Gastroesophageal sphincter (tissue), 3 donors: Measurements from ENCODE around the gene NTF4.

ENCODE experiments used
- CTCF ChIP-seq, 4 experiments: fragments of 200-600 bp in 2 of 4; fragments of 450-650 bp in 2 of 4; sonication (generic) in 1 of 4; IDR thresholded peaks; one replicate each; pipeline ENCODE4 v1.5.1; 2017 to 2019; ENCODE audit warnings: antibody characterized with exemption in 4 of 4, mild to moderate bottlenecking in 2 of 4, moderate library complexity in 2 of 4
- EP300 ChIP-seq: sonication (generic); formaldehyde crosslinking; IDR thresholded peaks from one replicate; pipeline ENCODE4 v1.6.1; 2017; ENCODE audit warnings: antibody characterized with exemption, mild to moderate bottlenecking
- POLR2A ChIP-seq, 2 donors: fragments of 450-650 bp; IDR thresholded peaks; one replicate each; pipeline ENCODE4 v1.6.1; 2017; ENCODE audit warnings: antibody characterized with exemption in 2 of 2, mild to moderate bottlenecking in 2 of 2, moderate library complexity in 1 of 2
- POLR2AphosphoS5 ChIP-seq: sonication (generic); formaldehyde crosslinking; IDR thresholded peaks from one replicate; pipeline ENCODE4 v1.6.1; 2017; ENCODE audit warnings: antibody characterized with exemption

- no peak for TF ChIP-seq CTCF (IDR thresholded peaks at IDR 0.05)
- TF ChIP-seq EP300, result no peak
- TF ChIP-seq POLR2AphosphoS5, result no peak
- no peak for TF ChIP-seq POLR2A (IDR thresholded peaks at IDR 0.05)
Observed at GRCh38 chr19:49020342-49020741, 44.3 kb downstream of the NTF4 start.
